ENCODE results near the gene KCNK6.

The KCNK6 gene

GRCh38 chr19:38291855-38292254 lies 27.8 kb upstream of the KCNK6 start:
- in situ Hi-C loops (cut with HindIII; ENCODE audit: low pct_ligation_motif_present, low pct_unique_long_range_greater_than_20kb, low sequenced_read_pairs) = no loop called here
- DNase-seq = no peak

- in situ Hi-C loops (cut with HindIII; ENCODE audit: low pct_ligation_motif_present, low pct_unique_long_range_greater_than_20kb, low sequenced_read_pairs) = no loop called here
- no peak for DNase-seq
Observed at GRCh38 chr19:38293281-38293680, 26.4 kb upstream of the KCNK6 start.

- in situ Hi-C loops (cut with HindIII; ENCODE audit: low pct_ligation_motif_present, low pct_unique_long_range_greater_than_20kb, low sequenced_read_pairs) = no loop called here
Observed at GRCh38 chr19:38294090-38294489, 25.6 kb upstream of the KCNK6 start.

GRCh38 chr19:38298821-38299680 lies 20.6 kb upstream of the KCNK6 start:
- peak; percentile 22 for DNase-seq
- in situ Hi-C loops (cut with HindIII; ENCODE audit: low pct_ligation_motif_present, low pct_unique_long_range_greater_than_20kb, low sequenced_read_pairs) = no loop called here

More at GRCh38 chr19:38294090-38294489, 25.6 kb upstream of the KCNK6 start:
- DNase-seq = no peak

- in situ Hi-C loops (cut with HindIII; ENCODE audit: low pct_ligation_motif_present, low pct_unique_long_range_greater_than_20kb, low sequenced_read_pairs) = no loop called here
- peak; percentile 88 for DNase-seq
Observed at GRCh38 chr19:38303517-38304351, 15.9 kb upstream of the KCNK6 start, which contains the start of gene C19orf33. Gene C19orf33, plus strand, starts transcription at chr19:38304251. Its CDS starts 11 bp downstream, at chr19:38304262.

- in situ Hi-C loops (cut with HindIII; ENCODE audit: low pct_ligation_motif_present, low pct_unique_long_range_greater_than_20kb, low sequenced_read_pairs) = no loop called here
- no peak for DNase-seq
Observed at GRCh38 chr19:38304352-38304865, 15.2 kb upstream of the KCNK6 start.

- DNase-seq = peak; percentile 97
- in situ Hi-C loops (cut with HindIII; ENCODE audit: low pct_ligation_motif_present, low pct_unique_long_range_greater_than_20kb, low sequenced_read_pairs) = no loop called here
Observed at GRCh38 chr19:38304866-38305429, 14.7 kb upstream of the KCNK6 start.

- in situ Hi-C loops (cut with HindIII; ENCODE audit: low pct_ligation_motif_present, low pct_unique_long_range_greater_than_20kb, low sequenced_read_pairs) = no loop called here
- DNase-seq = no peak
Observed at GRCh38 chr19:38306236-38306635, 13.4 kb upstream of the KCNK6 start.

GRCh38 chr19:38307076-38307475 lies 12.6 kb upstream of the KCNK6 start:
- DNase-seq = no peak
- in situ Hi-C loops (cut with HindIII; ENCODE audit: low pct_ligation_motif_present, low pct_unique_long_range_greater_than_20kb, low sequenced_read_pairs) = no loop called here

- in situ Hi-C loops (cut with HindIII; ENCODE audit: low pct_ligation_motif_present, low pct_unique_long_range_greater_than_20kb, low sequenced_read_pairs) = no loop called here
- no peak for DNase-seq
Observed at GRCh38 chr19:38307597-38307996, 12.0 kb upstream of the KCNK6 start.

GRCh38 chr19:38308006-38308766 lies 11.5 kb upstream of the KCNK6 start:
- in situ Hi-C loops (cut with HindIII; ENCODE audit: low pct_ligation_motif_present, low pct_unique_long_range_greater_than_20kb, low sequenced_read_pairs) = no loop called here
- no peak for DNase-seq

GRCh38 chr19:38308926-38309614 lies 10.6 kb upstream of the KCNK6 start:
- in situ Hi-C loops (cut with HindIII; ENCODE audit: low pct_ligation_motif_present, low pct_unique_long_range_greater_than_20kb, low sequenced_read_pairs) = no loop called here
- no peak for DNase-seq

GRCh38 chr19:38309615-38310278 lies 9.9 kb upstream of the KCNK6 start:
- no peak for DNase-seq
- in situ Hi-C loops (cut with HindIII; ENCODE audit: low pct_ligation_motif_present, low pct_unique_long_range_greater_than_20kb, low sequenced_read_pairs) = no loop called here

GRCh38 chr19:38310279-38310670 lies 9.4 kb upstream of the KCNK6 start:
- in situ Hi-C loops (cut with HindIII; ENCODE audit: low pct_ligation_motif_present, low pct_unique_long_range_greater_than_20kb, low sequenced_read_pairs) = no loop called here
- DNase-seq = no peak

GRCh38 chr19:38310986-38311385 lies 8.7 kb upstream of the KCNK6 start:
- no peak for DNase-seq
- in situ Hi-C loops (cut with HindIII; ENCODE audit: low pct_ligation_motif_present, low pct_unique_long_range_greater_than_20kb, low sequenced_read_pairs) = no loop called here

- in situ Hi-C loops (cut with HindIII; ENCODE audit: low pct_ligation_motif_present, low pct_unique_long_range_greater_than_20kb, low sequenced_read_pairs) = no loop called here
- peak; percentile 95 for DNase-seq
Observed at GRCh38 chr19:38315657-38316476, 3.8 kb upstream of the KCNK6 start, which contains the start of gene YIF1B. Gene YIF1B, minus strand, starts transcription at chr19:38315947. Its CDS starts 30 bp downstream, at chr19:38315917.
